GM10248 (cell line): ENCODE data around the gene GNB1L.

Experiments used
- CTCF ChIA-PET: fragments of 300-600 bp; sonication (Branson Sonifier 250); formaldehyde crosslinking; extraction: SDS; loops from one replicate; lab custom pipeline; 2021; ENCODE audit warnings: antibody characterized with exemption; lab: Yijun Ruan, JAX
- POLR2A ChIA-PET: fragments of 350-650 bp; sonication (Branson Sonifier 250); formaldehyde crosslinking; extraction: SDS; loops from one replicate; lab custom pipeline; 2020; ENCODE audit warnings: antibody characterized with exemption; lab: Yijun Ruan, JAX
- DNase-seq: peaks from one replicate; pipeline ENCODE4 v3.0.0; 2012; ENCODE audit errors: extremely low spot score
- TF ChIP-seq, protein P1 (sequence below): IDR thresholded peaks from 2 replicates; pipeline ENCODE4 v1.5.1; 2012; ENCODE audit warnings: mild to moderate bottlenecking, low read depth; ENCODE audit errors: extremely low read depth, missing control alignments, control extremely low read depth

GNB1L gene

DNA sequence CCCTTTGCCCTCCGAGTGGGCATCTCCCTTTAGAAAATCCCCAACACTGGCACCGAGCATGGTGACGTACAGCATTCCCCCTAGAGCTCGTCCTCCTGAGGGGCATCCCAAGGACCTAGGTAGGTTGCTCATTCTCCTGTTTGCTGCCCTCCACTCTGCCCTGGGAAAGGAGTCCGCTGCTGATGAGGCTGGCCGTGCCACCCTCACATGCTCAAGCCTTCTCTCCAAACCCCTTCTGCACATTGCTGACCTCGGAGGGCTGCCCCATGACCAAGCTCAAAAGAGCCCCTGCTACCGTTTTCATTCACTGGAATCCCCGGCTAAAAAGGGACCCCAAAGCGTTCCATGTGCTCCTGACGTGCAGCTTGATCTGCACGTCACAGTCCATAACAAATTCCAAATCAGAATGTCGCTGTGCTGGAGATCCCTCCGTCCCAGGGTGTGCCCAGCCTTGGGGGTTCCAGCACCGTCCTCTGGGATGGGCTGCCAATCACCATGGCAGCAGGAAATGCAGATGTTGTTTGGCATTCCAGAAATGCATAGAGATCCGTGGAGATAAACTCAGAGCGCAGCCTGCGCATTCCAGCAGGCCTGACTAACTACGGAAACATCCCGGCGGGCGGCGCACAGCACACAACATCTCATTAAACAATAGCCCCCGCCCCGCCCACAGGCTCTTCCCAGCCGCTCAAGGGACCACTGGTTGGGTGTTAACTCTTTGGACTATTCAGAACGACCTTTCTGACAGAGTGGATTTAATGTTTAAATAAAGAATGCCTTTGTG, 26.3 kb upstream of the GNB1L start:
- CTCF ChIA-PET, result interaction anchor here (2.5 kb wide), 1 partner anchor 150 kb away, joined by 7 read pairs; no protein-coding TSS in a partner anchor
- DNase-seq, result no peak
- POLR2A ChIA-PET, result no interaction called here

GRCh38 chr22:19879992-19880785, 25.5 kb upstream of the GNB1L start:
- TF ChIP-seq, protein P1, sequence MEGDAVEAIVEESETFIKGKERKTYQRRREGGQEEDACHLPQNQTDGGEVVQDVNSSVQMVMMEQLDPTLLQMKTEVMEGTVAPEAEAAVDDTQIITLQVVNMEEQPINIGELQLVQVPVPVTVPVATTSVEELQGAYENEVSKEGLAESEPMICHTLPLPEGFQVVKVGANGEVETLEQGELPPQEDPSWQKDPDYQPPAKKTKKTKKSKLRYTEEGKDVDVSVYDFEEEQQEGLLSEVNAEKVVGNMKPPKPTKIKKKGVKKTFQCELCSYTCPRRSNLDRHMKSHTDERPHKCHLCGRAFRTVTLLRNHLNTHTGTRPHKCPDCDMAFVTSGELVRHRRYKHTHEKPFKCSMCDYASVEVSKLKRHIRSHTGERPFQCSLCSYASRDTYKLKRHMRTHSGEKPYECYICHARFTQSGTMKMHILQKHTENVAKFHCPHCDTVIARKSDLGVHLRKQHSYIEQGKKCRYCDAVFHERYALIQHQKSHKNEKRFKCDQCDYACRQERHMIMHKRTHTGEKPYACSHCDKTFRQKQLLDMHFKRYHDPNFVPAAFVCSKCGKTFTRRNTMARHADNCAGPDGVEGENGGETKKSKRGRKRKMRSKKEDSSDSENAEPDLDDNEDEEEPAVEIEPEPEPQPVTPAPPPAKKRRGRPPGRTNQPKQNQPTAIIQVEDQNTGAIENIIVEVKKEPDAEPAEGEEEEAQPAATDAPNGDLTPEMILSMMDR, result no peak
- CTCF ChIA-PET, result interaction anchor here (2.5 kb wide), 1 partner anchor 150 kb away, joined by 7 read pairs; no protein-coding TSS in a partner anchor
- POLR2A ChIA-PET, result no interaction called here
- DNase-seq, result no peak

More for the DNA sequence above, 26.3 kb upstream of the GNB1L start:
- TF ChIP-seq, protein P1, result no peak

DNA sequence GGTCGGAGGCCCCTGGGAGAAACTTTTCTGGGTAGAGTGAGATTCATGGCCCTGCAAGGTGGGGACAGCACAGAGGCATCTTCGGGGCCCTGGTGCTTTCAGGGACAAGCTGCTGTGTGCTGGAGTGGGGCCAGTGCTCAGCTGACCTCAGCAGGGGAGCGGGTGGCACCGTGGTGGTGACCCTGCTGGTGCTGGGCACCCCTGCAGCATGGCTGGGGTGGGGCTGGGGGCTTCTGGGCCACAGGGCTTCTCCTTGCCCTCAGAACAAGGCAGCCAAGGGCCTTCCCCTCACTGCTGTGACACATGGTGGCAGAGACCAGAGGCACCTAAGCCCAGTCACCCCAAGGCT, 24.9 kb upstream of the GNB1L start:
- POLR2A ChIA-PET, result no interaction called here
- TF ChIP-seq, protein P1, result no peak
- DNase-seq, result no peak
- CTCF ChIA-PET, result no interaction called here

DNA sequence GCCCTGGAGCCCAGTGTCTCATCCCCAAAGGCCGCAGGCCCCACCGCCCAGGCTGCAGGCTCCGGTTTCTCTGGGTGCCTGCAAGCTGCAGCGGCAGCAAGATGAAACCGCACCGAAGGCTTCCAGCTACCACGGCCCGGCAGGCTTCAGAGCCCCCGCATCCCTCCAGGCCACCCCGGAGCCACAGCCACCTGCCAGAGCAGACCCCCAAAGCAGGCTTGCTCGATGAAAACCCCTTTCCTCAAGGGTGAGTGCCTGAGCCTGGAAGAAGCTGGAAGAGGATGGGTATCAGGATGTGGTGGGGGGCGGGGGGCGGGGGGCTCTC, 24.5 kb upstream of the GNB1L start:
- CTCF ChIA-PET, result no interaction called here

GRCh38 chr22:19878461-19879245, 24.0 kb upstream of the GNB1L start:
- TF ChIP-seq, protein P1, result no peak
- ChIA-PET POLR2A (no interaction called here), CTCF (interaction anchor here (0.9 kb wide), 1 partner anchor 8 kb away, joined by 3 read pairs; no protein-coding TSS in a partner anchor)
- DNase-seq, result no peak

More for the DNA sequence above, 24.5 kb upstream of the GNB1L start:
- TF ChIP-seq, protein P1, result no peak
- POLR2A ChIA-PET, result no interaction called here
- DNase-seq, result no peak
